Right lobe of liver (tissue), 4 donors: Measurements from ENCODE around the gene SIM2.

Experiments used
- POLR2A ChIP-seq: fragments of 450-650 bp; IDR thresholded peaks from one replicate; pipeline ENCODE4 v1.6.1; 2017; ENCODE audit warnings: antibody characterized with exemption, mild to moderate bottlenecking
- TF ChIP-seq, protein P1 (sequence below), 4 donors: fragments of 200-600 bp in 3 of 4; fragments of 450-650 bp in 1 of 4; IDR thresholded peaks; one replicate each; pipeline versions ENCODE4 v1.5.1 to v1.8.0; 2016 to 2022; ENCODE audit warnings: antibody characterized with exemption in 4 of 4, mild to moderate bottlenecking in 2 of 4
- donor health status: DM: no; HTN: no; CAD: no.
- donor health status: DM: no; HTN: no; CAD: no.
- donor health status: DM: no; HTN: yes; CAD: no.

DNA sequence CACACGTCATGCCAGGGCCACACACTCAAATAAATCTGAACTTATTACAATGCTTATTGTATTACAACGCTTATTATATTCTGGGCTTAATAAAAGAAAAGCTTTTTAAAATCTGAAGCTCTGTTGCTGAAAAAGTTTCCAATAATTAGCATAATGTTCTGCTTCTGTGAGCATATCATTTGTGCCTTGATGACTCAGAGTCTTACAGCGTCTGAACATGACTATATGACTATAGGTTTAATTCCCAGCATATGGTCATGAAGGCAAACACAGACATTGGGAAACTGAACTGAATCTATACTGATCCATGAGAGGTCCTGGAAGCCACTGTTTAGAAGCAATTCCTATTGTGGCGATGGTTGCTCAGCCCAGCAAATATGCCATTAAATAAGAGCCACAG lies 66.3 kb downstream of the SIM2 start:
- TF ChIP-seq, protein P1, sequence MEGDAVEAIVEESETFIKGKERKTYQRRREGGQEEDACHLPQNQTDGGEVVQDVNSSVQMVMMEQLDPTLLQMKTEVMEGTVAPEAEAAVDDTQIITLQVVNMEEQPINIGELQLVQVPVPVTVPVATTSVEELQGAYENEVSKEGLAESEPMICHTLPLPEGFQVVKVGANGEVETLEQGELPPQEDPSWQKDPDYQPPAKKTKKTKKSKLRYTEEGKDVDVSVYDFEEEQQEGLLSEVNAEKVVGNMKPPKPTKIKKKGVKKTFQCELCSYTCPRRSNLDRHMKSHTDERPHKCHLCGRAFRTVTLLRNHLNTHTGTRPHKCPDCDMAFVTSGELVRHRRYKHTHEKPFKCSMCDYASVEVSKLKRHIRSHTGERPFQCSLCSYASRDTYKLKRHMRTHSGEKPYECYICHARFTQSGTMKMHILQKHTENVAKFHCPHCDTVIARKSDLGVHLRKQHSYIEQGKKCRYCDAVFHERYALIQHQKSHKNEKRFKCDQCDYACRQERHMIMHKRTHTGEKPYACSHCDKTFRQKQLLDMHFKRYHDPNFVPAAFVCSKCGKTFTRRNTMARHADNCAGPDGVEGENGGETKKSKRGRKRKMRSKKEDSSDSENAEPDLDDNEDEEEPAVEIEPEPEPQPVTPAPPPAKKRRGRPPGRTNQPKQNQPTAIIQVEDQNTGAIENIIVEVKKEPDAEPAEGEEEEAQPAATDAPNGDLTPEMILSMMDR (IDR thresholded peaks at IDR 0.05) = no peak
- no peak for TF ChIP-seq POLR2A
